ENCODE measurements around the gene ATP6V0E1.
A peak's percentile ranks its signal among the peaks of the same experiment; 100 is the strongest.
"Not testable (repeated sequence)": the region's sequence is repeated elsewhere in the genome, so short reads cannot be mapped to it uniquely, and the experiment has no call there.

Gene ATP6V0E1

DNA sequence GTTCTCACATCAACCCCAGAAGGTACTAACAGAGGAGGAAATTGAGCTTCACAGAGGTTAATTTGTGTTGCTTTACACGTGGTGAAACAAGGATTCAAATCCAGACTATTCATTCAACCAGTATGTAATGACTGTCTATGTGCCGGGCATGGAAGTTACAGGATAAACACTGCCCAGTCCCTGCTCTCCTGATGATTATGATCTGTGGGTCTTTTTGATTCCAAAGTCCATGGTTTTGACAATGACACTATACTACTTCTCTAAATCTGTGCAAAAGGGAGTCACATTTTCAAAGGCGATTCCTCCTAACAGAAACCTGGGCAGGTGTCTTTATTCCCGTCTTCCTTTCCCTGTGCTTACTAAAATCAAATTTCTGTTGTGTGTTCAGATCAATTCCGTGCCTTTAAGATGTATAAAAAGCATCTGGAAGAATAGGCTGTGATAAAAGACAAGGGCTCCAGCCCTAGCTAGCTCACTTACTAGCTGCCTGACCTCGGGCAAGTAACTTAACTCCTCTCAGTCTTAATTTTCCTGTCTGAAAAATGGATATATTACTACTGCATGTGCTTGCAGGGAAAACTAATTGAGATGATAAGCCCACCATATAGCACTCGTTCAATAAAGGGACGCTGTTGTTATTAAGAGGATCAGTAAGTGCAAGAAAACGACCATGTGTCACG is 71.6 kb downstream of the ATP6V0E1 start:
- in situ Hi-C loops (cut with MboI; ENCODE audit: low pct_unique_long_range_greater_than_20kb, low sequenced_read_pairs), result no loop called here
- no peak for DNase-seq

DNA sequence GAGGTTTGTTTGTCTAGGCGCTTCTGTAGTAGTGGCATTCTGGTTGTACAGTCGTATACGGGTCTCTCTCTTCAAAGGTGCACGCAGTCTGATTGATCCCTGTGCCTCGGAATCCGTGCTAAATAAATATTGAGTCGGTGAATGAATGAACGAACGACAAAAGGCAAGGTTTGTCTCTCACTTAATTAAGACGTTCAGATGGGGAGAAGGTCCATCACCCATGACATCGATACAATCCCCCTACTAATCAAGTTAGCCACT is 72.1 kb downstream of the ATP6V0E1 start:
- in situ Hi-C loops (cut with MboI; ENCODE audit: low pct_unique_long_range_greater_than_20kb, low sequenced_read_pairs), result no loop called here
- no peak for DNase-seq

GRCh38 chr5:173055983-173056782 is 72.6 kb downstream of the ATP6V0E1 start, which contains the start of gene CREBRF:
TSS of gene CREBRF (plus strand) at chr5:173056352. CDS start at chr5:173080776, 24,424 bp downstream.
- peak; percentile 98 for DNase-seq
- in situ Hi-C loops (cut with MboI; ENCODE audit: low pct_unique_long_range_greater_than_20kb, low sequenced_read_pairs), result no loop called here

DNA sequence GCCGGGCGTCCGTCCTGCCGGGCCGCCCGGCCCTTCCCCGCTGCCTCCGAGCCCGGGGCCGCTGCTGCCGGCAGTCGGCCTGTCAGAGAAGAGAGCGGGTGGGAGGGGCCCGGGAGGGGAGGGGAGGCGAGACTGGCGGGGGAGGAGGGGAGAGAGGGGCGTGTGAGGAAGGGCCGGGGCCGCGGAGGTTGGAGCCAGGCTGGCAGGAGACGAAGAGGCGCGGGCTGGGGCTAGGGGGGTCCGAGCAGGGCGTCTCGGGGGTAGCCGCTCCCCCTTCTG is 73.2 kb downstream of the ATP6V0E1 start:
- DNase-seq, result no peak

DNA sequence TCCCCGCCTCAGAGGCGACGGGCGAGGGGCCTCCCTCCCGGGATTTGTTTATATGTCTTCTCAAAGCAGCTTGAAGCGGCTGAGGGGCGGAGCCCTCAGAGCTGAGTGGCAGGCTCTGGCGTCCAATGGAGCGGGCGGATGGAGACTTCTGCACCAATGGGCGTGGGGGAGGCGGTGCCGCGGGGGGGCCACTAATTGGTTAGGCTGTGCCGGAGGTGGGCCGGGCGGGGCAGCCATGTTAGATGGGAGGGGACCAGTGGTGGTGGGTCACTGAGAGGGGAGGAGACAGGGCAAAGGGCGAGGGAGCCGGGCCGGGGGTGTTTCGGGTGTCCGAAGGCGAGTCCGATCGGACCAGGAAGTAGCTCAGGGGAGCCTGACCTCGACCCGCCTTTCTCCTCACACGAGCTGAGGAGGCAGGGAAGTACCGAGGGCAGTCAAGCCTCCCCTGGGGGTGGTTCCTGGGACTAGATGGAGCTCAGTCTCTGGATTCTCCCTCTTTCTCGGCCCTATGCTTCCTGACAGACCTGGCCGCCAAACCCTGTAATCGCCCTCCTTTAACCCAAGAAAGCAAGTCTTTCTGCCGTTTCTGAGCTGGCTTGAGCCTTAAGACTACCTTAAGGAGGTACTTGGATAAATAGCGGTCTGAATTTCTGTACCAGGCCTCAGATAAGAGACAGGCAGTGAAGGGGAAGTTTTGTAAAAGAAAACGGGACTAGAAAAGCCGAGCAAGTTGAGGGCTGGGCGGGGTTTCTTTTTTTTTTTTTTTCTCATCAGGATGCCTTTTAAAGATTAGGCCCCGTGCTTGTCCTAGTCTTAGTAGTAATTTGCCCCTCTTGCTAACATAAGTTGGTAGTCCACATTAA is 73.7 kb downstream of the ATP6V0E1 start:
- DNase-seq, result peak; percentile 97
- in situ Hi-C loops (cut with MboI; ENCODE audit: low pct_unique_long_range_greater_than_20kb, low sequenced_read_pairs), result no loop called here

More for the DNA sequence above, 73.2 kb downstream of the ATP6V0E1 start:
- in situ Hi-C loops (cut with MboI; ENCODE audit: low pct_unique_long_range_greater_than_20kb, low sequenced_read_pairs), result no loop called here

- no peak for DNase-seq
- in situ Hi-C loops (cut with MboI; ENCODE audit: low pct_unique_long_range_greater_than_20kb, low sequenced_read_pairs), result no loop called here
Measured at GRCh38 chr5:173062141-173062540, 78.6 kb downstream of the ATP6V0E1 start.

- peak; percentile 31 for DNase-seq
- in situ Hi-C loops (cut with MboI; ENCODE audit: low pct_unique_long_range_greater_than_20kb, low sequenced_read_pairs), result no loop called here
Measured at GRCh38 chr5:173065155-173065554, 81.6 kb downstream of the ATP6V0E1 start.

DNA sequence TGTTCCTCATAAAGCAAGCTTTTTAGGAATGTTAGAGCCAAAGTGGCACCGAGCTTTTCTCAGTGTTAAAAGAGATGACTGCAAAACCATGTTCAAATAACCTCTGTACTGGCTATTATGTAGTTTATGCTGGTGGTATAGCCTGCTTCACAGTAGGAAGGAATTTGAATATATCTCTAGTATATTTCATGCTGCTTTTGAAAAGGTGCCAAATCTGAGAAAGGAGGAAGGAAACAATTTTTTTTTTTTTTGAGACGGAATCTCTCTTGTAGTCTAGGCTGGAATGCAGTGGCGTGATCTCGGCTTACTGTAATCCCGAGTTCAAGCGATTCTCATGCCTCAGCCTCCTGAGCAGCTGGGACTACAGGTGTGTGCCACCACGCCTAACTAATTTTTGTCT is 86.1 kb downstream of the ATP6V0E1 start:
- in situ Hi-C loops (cut with MboI; ENCODE audit: low pct_unique_long_range_greater_than_20kb, low sequenced_read_pairs), result no loop called here

DNA sequence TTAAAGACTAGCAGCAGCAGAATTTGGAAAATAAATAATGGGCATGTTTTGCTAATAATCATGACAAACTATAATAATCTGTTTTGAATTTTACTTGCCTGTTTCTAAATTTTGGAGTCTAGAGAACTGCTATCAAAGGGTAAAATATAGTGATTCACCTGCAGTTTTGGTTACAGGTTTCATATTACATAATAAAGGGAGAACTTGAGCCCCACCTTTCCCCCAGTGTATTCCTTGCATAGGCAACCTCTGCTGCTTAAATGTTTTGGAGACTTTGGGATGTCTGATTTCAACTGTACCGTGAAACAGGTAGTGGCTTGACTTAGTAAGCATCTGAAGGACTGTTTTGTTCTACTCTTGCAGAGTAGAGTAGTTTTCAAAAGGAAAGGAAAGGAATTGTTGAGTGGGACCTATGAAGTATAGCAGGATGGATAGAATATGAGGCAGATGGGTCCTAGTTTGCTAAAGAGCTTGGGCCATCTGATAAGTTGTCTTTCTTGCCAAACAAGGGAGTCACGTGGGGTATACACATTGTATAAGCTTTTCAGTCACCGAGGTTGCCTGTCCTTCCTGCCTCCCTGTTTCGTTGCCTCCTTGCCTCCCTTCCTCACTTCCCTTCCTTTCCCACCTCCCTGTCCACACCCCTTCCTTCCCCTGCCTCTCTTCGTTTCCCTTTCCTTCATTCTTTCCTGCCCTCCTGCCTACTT is 91.7 kb downstream of the ATP6V0E1 start:
- in situ Hi-C loops (cut with MboI; ENCODE audit: low pct_unique_long_range_greater_than_20kb, low sequenced_read_pairs), result no loop called here
- no peak for DNase-seq

More for the DNA sequence above, 86.1 kb downstream of the ATP6V0E1 start:
- peak; percentile 59 for DNase-seq

GRCh38 chr5:173075970-173076369 is 92.4 kb downstream of the ATP6V0E1 start:
- in situ Hi-C loops (cut with MboI; ENCODE audit: low pct_unique_long_range_greater_than_20kb, low sequenced_read_pairs), result no loop called here
- DNase-seq, result no peak

DNA sequence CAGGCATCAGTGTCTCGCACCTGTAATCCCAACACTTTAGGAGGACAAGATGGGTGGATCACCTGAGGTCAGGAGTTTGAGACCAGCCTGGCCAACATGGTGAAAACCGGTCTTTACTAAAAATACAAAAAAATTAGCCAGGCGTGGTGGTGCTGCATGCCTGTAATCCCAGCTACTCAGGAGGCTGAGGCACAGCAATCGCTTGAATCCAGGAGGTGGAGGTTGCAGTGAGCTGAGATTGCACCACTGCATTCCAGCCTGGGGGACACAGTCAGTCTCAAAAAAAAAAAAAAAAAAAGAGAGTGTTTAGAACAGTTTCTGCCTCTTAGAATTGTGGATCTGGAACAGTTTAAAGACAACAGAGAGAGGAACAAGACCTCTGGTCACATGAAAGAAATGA is 92.9 kb downstream of the ATP6V0E1 start:
- in situ Hi-C loops (cut with MboI; ENCODE audit: low pct_unique_long_range_greater_than_20kb, low sequenced_read_pairs); DNase-seq: not testable (repeated sequence)

DNA sequence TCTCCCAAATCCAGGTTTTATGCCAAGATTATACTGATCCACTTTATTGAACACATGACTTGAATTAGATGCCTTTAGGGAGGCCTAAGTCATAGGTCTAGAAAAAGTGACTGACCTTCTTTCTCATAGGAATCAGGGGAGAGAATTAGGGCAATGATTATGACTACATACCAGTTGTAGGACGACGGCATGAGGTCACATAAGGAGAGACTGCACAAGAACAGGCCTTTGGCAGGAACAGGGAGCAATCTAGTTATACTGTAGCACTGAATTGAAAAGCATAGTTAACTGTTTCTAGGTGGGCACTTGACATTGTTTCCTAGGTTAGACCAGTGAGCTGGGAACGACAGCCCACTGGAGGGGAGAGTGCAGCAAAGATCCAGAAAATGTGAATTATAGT is 95.3 kb downstream of the ATP6V0E1 start:
- in situ Hi-C loops (cut with MboI; ENCODE audit: low pct_unique_long_range_greater_than_20kb, low sequenced_read_pairs), result no loop called here
- no peak for DNase-seq

Measured in KBM-7 (cell line).